Measurements from ENCODE around the gene PLXDC1.
"Not testable (repeated sequence)": the region's sequence is repeated elsewhere in the genome, so short reads cannot be mapped to it uniquely, and the experiment has no call there.

The PLXDC1 gene

DNA sequence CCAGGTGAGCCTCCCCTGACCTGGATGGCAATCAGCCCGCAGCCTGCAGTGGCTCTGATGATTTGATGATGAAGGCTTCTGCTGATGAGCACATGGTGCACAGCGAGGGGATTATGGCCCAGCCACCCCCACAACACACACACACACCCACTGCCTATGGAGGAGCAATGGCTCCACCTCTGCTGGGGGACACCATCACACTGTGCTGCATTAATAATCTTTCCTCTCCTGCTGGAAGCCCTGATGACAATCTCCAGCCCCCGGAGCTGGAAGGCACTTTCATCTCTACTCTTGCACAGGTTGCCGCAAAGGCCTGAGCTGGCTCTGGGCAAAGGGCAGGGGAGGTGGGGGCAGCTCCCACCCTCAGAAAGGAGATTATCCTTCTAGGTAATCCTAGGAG, 79.9 kb downstream of the PLXDC1 start:
- DNase-seq (ENCODE audit: low read depth in 3 of 3, low spot score in 1 of 3) = no peak

DNA sequence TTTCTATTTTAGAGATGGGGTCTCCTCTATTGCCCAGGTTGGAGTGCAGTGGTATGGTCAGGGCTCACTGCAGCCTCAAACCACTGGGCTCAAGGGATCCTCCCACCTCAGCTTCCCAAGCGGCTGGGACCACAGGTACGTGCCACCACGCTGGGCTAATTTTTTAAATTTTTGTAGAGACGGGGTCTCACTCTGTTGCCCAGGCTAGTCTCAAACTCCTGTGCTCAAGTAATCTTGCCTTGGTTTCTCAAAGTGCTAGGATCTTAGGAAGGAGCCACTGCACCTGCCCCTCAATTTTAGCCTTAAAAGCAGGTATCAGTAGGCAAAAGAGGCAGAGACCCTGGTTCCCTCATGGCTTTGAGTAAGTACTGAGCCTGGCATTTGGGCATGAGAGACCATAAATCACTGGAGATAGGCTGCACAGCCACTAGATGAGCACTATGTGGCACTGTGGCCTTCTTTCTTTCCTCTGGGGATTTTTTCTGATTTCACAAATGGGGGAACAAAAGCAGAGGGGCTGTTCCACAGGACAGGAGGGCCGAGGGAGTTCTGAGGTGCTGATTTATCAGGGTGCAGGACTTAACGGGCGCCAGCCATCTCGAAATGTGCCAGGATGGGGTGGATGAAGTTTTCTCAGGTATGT, 82.2 kb downstream of the PLXDC1 start:
- DNase-seq (ENCODE audit: low read depth in 3 of 3, low spot score in 1 of 3) = peak in 1 of 3 donors; percentile 13

DNA sequence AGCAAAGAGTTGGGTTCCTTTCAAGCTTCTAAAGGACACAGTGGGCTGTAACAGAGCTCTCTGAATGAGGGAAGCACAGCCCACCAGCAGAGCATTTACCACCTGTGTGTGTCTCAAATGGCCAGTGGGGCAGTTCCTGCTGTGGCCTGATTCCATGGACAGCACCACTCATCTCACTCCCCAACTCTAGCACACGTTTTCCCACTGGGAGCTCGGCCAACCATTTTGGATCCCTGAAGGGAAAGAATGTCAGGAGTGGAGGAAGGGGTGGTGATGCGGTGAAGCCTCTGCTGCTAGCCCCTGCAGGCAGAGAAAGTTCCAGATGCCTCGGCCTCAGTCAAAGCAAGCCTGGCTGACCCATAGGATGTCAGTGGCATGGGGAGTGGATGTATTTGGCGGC, 86.6 kb downstream of the PLXDC1 start:
- no peak for DNase-seq (ENCODE audit: low read depth in 3 of 3, low spot score in 1 of 3)

DNA sequence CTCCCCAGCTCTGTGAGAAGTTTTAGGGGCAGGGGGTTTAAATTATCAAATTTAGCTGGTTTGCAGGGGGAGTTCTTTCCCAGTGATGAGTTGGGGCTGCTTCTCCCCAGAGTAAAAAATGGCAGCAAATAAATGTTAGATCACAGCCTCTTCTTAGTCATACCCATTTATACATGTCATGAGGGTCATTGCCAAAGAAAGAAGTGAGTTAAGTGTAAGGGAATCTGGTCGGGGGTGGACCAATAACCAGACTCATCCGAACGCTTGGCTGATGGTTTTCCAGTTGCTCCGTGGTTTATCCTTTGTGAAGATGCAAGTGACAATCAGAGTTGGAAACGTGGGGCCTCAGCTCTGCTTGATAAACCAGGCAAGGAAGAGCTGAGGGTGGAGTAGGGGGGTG, 87.1 kb downstream of the PLXDC1 start:
- DNase-seq (ENCODE audit: low read depth in 3 of 3, low spot score in 1 of 3) = no peak

- DNase-seq (ENCODE audit: low read depth in 3 of 3, low spot score in 1 of 3) = no peak
Measured at GRCh38 chr17:39063681-39064069, 87.8 kb downstream of the PLXDC1 start.

GRCh38 chr17:39062846-39063680, 88.4 kb downstream of the PLXDC1 start:
- no peak for DNase-seq (ENCODE audit: low read depth in 3 of 3, low spot score in 1 of 3)

DNA sequence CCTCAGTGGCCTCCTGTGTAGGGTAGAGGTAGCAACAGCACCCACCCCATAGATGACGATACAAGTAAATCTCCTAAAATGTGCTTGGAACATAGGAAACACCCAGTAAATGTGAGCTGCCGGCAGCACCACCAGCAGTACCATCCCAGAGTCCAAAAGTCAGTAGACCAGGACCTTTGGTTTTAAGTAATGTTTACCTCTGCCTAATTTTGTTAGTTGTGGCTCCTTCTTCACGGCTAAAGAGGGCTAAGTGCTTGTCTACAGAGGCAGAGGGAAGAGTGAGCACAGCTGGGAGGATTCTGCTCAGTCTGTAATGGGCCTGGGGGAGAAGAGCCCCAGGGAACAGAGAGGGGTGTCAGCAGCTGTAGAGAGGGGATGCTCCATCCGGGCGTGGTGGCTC, 92.9 kb downstream of the PLXDC1 start:
- DNase-seq (ENCODE audit: low read depth in 3 of 3, low spot score in 1 of 3) = no peak

DNA sequence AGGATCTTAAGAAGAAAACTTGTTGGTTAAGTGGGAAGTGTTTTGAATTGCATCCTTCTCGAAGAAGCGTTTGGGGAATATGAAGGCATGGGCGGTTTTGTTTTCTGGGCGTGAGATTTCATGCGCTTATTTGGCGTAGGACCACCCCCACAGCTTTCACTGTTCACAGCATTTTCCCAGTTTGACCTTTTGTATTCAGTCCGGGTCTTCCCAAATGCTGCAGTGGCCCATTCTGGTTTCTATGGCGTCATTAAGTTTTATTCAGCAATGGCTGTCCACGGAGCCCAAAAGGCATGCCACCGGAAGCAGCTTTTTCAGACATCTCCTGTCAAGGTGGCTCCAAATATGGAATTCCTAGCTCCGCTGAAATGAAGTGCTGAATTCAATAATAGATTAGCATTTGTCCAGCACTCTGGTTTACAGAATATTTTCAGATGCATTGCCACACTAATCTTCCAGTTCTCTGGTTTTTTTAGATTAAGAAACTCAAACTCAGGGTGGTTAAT, 93.7 kb downstream of the PLXDC1 start:
- DNase-seq (ENCODE audit: low read depth in 3 of 3, low spot score in 1 of 3) = no peak

DNA sequence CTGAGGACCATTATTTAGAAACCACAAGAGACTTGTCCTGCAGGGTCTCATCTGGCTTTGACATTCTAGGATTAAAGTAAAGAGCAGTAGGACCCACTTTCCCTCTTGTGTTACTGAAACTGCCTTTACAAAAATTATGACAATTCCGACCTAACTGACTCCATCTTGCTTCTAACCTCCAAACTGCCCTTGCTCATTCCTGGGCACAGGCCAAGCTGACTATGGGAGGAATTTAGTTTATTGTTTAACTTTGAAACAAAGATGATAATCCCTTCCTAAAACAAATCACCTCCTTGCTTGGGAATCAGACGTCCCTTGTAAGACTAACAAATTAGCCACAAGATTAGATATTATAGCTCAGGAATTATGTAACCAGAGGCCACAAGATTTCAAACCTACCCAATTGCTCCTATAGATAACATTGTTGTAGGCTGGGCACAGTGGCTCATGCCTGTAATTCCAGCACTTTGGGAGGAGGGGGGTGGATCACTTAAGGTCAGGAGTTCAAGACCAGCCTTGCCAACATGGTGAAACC, 97.3 kb downstream of the PLXDC1 start:
- no peak for DNase-seq (ENCODE audit: low read depth in 3 of 3, low spot score in 1 of 3)

DNA sequence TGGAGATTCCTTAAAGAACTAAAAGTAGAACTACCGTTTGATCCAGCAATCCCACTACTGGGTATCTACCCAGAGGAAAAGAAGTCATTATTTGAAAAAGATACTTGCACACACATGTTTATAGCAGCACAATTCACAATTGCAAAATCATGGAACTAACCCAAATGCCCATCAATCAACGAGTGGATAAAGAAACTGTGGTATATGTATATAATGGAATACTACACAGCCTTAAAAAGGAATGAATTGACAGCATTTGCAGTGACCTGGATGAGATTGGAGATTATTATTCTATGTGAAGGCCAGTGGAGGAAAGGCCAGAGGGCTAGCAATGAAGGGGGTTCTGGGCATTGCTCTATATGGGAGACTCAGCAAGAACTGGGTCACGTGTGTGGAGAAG, 99.0 kb downstream of the PLXDC1 start:
- not testable (repeated sequence) for DNase-seq (ENCODE audit: low read depth in 3 of 3, low spot score in 1 of 3)

- no peak for DNase-seq (ENCODE audit: low read depth in 3 of 3, low spot score in 1 of 3)
Measured at GRCh38 chr17:39051001-39051585, 100.3 kb downstream of the PLXDC1 start.

- no peak for DNase-seq (ENCODE audit: low read depth in 3 of 3, low spot score in 1 of 3)
Measured at GRCh38 chr17:39045948-39046679, 105.3 kb downstream of the PLXDC1 start.

- no peak for DNase-seq (ENCODE audit: low read depth in 3 of 3, low spot score in 1 of 3)
Measured at GRCh38 chr17:39036009-39036408, 115.4 kb downstream of the PLXDC1 start.

- DNase-seq (ENCODE audit: low read depth in 3 of 3, low spot score in 1 of 3) = not testable (repeated sequence)
Measured at GRCh38 chr17:39035578-39035977, 115.9 kb downstream of the PLXDC1 start.

GRCh38 chr17:39028690-39029089, 122.7 kb downstream of the PLXDC1 start:
- DNase-seq (ENCODE audit: low read depth in 3 of 3, low spot score in 1 of 3) = no peak

- no peak for DNase-seq (ENCODE audit: low read depth in 3 of 3, low spot score in 1 of 3)
Measured at GRCh38 chr17:39027455-39028035, 123.9 kb downstream of the PLXDC1 start.

- no peak for DNase-seq (ENCODE audit: low read depth in 3 of 3, low spot score in 1 of 3)
Measured at GRCh38 chr17:39026980-39027451, 124.4 kb downstream of the PLXDC1 start.

DNA sequence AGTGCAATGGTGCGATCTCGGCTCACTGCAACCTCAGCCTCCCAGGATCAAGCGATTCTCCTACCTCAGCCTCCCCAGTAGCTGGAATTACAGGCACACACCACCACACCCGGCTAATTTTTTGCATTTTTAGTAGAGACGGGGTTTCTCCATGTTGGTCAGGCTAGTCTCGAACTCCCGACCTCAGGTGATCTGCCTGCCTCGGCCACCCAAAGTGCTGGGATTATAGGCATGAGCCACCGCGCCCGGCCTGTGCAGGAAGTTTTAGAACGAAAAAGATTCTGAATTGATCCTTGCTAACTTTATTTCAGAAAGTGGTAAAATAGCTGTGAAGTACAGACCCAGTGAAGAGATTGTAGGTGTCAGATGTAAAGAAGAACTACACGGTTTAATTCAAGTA, 125.1 kb downstream of the PLXDC1 start:
- not testable (repeated sequence) for DNase-seq (ENCODE audit: low read depth in 3 of 3, low spot score in 1 of 3)

- no peak for DNase-seq (ENCODE audit: low read depth in 3 of 3, low spot score in 1 of 3)
Measured at GRCh38 chr17:39022924-39023323, 128.5 kb downstream of the PLXDC1 start.

DNA sequence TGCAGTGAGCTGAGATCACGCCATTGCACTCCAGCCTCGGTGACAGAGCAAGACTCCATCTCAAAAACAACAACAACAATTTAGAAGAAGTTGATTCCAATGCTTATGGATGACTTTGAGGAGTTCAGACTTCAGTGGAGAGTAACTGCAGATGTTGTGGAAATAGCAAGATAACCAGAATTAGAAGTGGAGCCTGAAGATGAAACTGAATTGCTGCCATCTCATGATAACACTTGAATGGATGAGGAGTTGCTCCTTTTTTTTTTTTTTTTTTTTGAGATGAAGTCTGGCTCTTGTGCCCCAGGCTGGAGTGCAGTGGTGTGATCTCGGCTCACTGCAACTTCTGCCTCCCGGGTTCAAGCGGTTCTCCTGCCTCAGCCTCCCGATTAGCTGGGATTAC, 131.4 kb downstream of the PLXDC1 start:
- DNase-seq (ENCODE audit: low read depth in 3 of 3, low spot score in 1 of 3) = not testable (repeated sequence)

All from stimulated activated CD4-positive, alpha-beta T cell treated with anti-CD3 and anti-CD28 coated beads, TNF-alpha, amount 100 ng/mL, for 1 hour (primary cell).